SKM-1 treated with dmso at 0.1 percent for 144 hours (cell line): ENCODE results near the gene SLC39A8.
A peak's percentile ranks its signal among the peaks of the same experiment; 100 is the strongest.
"Not testable (repeated sequence)": the region's sequence is repeated elsewhere in the genome, so short reads cannot be mapped to it uniquely, and the experiment has no call there.

Source experiments
- DNase-seq: peaks from one replicate; lab custom pipeline; 2025; ENCODE audit not compliant: unreplicated experiment; lab: John Stamatoyannopoulos, UW

SLC39A8 gene

GRCh38 chr4:102302762-102303161 lies 42.5 kb downstream of the SLC39A8 start:
- DNase-seq, result no peak

DNA sequence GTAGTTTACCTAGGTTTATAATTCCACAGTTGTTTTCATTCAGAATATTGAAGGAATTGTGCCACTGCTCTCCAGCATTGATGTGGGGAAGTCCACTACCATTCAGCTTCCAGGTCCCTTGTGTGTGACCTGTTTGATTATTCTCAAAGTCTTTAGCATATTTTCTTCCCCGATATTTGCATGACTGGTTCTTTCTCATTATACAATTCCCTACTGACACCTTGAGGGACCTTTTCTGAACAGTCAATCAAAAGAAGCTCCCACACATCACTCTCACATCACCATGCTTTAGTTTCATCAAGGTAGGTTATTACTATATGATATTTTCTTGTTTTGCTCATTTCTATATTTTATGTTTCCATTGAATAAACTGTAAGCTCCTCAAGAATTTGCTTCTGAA lies 44.1 kb downstream of the SLC39A8 start:
- no peak for DNase-seq

GRCh38 chr4:102299354-102300107 lies 45.8 kb downstream of the SLC39A8 start:
- peak; percentile 56 for DNase-seq

DNA sequence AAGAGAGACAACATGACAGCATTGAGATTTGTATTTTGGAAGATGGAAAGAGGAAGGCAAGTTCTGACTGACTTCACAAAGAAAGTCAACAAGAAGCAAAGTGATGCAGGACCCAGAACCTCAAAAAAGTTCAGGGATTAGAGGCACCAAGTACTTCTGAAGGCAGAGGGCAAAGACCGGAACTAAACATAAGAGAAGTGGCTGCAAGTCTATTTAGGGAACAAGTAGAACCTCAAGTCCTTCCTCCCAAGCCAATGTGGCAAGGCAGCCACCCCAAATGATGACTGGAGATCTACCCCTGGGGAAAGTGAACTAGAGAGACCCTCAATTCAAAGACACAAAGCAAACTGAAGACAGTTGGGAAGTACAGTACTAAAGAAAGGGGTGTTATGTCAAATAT lies 46.6 kb downstream of the SLC39A8 start:
- peak; percentile 37 for DNase-seq

DNA sequence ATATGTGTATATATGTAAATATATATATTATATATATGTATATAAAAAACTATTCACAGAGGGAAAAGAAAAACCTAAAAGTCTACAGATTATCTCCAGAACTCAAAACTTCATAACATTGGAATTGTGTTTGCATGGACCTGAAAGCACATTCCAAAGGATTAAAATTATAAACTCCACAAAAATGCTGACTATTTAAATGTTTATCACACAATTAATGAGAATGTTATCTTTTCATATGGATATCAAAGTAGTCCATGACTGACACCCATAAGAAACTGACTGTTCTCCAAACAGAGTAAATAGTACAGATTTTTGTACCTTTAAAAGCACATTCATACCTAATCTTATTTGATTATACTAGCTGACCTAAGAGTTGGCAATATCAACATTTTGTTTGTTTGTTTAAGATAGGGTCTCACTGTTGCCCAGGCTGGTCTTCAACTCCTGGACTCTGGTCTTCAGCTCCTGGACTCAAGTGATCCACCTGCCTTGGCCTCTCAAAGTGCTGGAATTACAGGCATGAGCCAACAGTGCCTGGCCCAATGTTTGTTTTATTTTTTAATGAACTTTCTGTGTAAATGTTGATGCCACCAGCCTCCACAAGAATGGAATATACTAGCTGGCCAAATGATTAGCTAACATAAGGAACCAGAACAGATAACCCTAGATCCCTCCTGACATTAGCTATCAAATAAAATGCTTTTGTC lies 50.0 kb downstream of the SLC39A8 start:
- no peak for DNase-seq

DNA sequence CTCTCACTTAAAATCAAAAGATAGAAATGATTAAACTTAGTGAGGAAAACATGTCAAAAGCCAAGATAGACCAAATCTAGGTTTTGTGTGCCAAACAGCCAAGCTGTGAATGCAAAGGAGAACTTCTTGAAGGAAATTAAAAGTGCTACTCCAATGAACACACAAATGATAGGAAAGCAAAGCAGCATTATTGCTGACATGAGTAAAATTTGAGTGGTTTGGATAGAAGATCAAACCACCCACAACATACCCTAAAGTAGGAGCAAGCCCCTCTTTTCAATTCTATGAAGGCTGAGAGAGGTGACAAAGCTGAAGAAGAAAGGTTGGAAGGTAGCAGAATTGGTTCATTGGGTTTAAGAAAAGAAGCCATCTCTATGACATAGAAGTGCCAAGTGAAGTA lies 56.8 kb downstream of the SLC39A8 start:
- DNase-seq, result no peak

- no peak for DNase-seq
Observed at GRCh38 chr4:102285831-102286230, 59.5 kb downstream of the SLC39A8 start.

GRCh38 chr4:102281171-102281839 lies 64.0 kb downstream of the SLC39A8 start:
- DNase-seq, result no peak

GRCh38 chr4:102273317-102273716 lies 72.0 kb downstream of the SLC39A8 start:
- not testable (repeated sequence) for DNase-seq

DNA sequence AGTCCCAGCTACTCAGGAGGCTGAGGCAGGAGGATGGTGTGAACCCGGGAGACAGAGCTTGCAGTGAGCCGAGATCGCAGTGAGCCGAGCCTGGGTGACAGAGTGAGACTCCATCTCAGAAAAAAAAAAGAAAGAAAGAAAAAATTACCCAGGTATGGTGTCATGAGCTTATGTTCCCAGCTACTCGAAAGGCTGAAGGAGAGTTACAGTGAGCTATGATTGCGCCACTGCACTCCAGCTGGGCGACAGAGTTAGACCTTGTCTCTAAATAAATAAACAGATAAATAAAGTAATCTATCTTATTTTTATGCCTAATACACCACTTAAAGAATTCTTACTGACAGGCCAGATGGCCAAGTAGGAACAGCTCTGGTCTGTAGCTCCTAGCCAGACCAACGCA lies 73.0 kb downstream of the SLC39A8 start:
- DNase-seq, result no peak

DNA sequence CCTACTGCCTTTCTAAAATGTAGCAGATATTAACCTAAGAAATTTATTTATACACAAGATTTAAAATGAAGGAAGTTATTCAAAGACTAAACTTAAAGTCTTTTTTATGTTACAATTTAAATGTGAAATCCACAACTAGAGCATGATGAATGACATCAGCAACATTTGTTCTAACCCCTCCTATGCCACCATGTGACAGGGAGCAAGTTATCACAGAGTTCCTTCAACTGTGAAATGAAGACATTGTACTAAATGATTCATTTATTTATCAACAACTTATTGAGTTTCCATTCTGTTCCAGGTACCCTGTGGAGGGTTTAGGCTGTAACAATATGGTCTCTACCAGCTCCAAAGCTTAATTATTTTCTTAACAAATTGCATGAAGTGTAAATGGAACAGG lies 76.9 kb downstream of the SLC39A8 start:
- DNase-seq, result no peak

- DNase-seq, result peak; percentile 17
Observed at GRCh38 chr4:102263024-102263787, 82.1 kb downstream of the SLC39A8 start.

GRCh38 chr4:102259702-102260101 lies 85.6 kb downstream of the SLC39A8 start:
- no peak for DNase-seq

GRCh38 chr4:102259081-102259480 lies 86.2 kb downstream of the SLC39A8 start:
- no peak for DNase-seq

DNA sequence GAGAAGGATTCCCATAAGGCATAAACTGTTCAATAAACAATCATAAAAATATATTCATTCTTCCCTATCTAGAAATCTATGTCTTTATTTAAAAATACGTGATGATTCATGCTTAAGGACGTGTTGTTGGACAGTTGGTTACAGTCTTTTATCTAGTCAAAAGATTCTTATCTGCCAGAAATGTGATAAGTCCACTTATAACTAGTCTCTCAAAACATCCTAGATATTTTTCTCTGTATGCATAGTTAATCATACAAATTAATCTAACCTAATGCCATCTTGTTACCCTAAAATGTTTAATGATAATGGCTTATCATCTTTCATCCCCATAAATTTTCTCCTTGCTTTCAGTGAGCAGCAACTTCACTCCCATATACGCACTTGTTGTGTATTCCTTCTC lies 89.0 kb downstream of the SLC39A8 start:
- no peak for DNase-seq

DNA sequence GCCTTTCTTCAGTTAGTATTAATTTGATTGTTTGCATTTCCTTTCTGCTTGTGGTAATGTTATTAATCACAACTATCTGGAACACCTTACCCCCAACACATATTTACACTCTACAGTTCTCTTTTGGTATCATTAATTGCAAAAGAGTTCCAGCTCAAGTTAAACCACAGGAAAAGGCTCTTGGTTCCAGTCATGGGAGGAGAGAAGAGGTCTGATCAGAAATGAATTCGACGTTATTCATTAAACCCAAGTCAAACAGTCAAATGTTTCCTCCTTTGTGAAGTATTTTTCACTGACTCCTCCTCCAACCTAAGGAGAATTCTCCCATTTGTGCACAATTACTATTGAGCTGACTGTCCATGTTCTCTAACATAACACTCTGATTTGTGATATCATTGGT lies 91.4 kb downstream of the SLC39A8 start:
- DNase-seq, result no peak

DNA sequence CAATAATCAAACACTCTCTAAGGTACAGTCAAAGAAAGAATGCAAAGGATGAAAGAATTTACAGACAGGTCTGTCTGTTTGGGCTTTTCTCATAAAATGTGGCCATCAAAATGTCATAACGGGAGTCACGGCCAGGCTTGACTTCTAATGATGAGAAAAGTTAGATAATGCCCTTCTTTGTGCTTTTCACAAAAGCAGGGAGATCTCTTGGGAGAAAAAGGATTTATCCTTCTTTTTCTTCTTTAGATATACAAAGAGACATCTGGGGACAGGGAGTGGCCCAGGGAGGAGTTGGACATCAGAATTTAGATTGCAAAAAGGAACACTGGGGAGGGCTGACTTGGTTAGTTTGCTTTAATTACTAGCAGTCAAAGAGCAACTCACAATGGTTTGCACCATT lies 93.1 kb downstream of the SLC39A8 start:
- no peak for DNase-seq

GRCh38 chr4:102250341-102250740 lies 94.9 kb downstream of the SLC39A8 start:
- DNase-seq, result no peak

- DNase-seq, result no peak
Observed at GRCh38 chr4:102247041-102247440, 98.2 kb downstream of the SLC39A8 start.

DNA sequence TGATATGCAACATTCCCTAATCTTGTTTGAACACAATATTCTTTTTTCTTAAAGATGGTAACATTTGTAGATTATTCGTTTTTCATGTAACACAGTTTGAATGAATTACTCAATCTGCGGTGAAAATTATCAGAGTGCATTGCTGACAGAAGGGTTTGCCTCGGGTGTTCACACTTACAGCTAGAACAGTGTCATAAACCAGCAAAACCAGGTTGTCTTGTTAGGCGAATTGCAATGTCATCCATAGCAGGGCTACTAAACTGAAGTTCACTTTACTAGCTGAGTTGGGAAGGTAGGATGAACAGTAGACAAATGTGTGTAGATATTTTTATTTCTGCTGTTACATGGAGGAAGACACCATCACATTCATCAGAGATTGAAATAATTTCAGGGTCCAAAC lies 98.9 kb downstream of the SLC39A8 start:
- DNase-seq, result no peak

- no peak for DNase-seq
Observed at GRCh38 chr4:102244878-102245535, 100.3 kb downstream of the SLC39A8 start.
